CD4-positive, CD25-positive, alpha-beta regulatory T cell (primary cell): ENCODE results near the gene CCDC88A. TPM values are rescaled to one million over a fixed set of nuclear protein-coding genes. Genes with fewer than 3 reads are reported as not detected.
"Not testable (repeated sequence)": the region's sequence is repeated elsewhere in the genome, so short reads cannot be mapped to it uniquely, and the experiment has no call there.

Source experiments
- ATAC-seq, 2 donors: fragments of 150-1000 bp; cut with Tn5 transposase; one replicate each; pipeline ENCODE4 v1.10.0; 2021; ENCODE audit warnings: low read depth in 2 of 2, moderate number of reproducible peaks in 2 of 2, moderate library complexity in 1 of 2
- DNase-seq, 3 donors: peaks; one replicate each; pipeline versions ENCODE4 v3.0.0 to v3.0.0-alpha.2; 2012 to 2022; ENCODE audit warnings: mixed read lengths in 1 of 3
- H3K27ac ChIP-seq: one replicate; pipeline ENCODE4 v1.7.0; 2013; ENCODE audit warnings: mild to moderate bottlenecking, low read length; ENCODE audit not compliant: insufficient read depth, poor library complexity, severe bottlenecking
- H3K27me3 ChIP-seq: one replicate; pipeline ENCODE4 v1.7.0; 2013; ENCODE audit warnings: low read length; ENCODE audit not compliant: control insufficient read depth, insufficient read depth
- H3K36me3 ChIP-seq: one replicate; pipeline ENCODE4 v1.7.0; 2013; ENCODE audit warnings: mild to moderate bottlenecking, low read length, moderate library complexity; ENCODE audit not compliant: control insufficient read depth, insufficient read depth
- H3K4me1 ChIP-seq: 2 replicates; pipeline ENCODE4 v1.7.0; 2013; ENCODE audit warnings: mild to moderate bottlenecking, low read length; ENCODE audit not compliant: insufficient read depth, control insufficient read depth, poor library complexity, severe bottlenecking
- H3K4me3 ChIP-seq: one replicate; pipeline ENCODE4 v1.7.0; 2013; ENCODE audit warnings: low read depth, mild to moderate bottlenecking, low read length, moderate library complexity
- H3K9me3 ChIP-seq, 2 experiments: 1 replicate in 1 of 2; 2 replicates in 1 of 2; pipeline ENCODE4 v1.7.0; 2013; ENCODE audit warnings: low read length in 2 of 2, mild to moderate bottlenecking in 1 of 2, moderate library complexity in 1 of 2; ENCODE audit not compliant: control insufficient read depth in 2 of 2
- H3K27ac Mint-ChIP-seq, 3 donors: one replicate each; pipeline ENCODE4 v1.8.0; 2020 to 2022; ENCODE audit warnings: mild to moderate bottlenecking in 3 of 3, mixed read lengths in 3 of 3, moderate library complexity in 2 of 3
- H3K27me3 Mint-ChIP-seq: one replicate; pipeline ENCODE4 v1.8.0; 2022; ENCODE audit warnings: mild to moderate bottlenecking, mixed read lengths
- H3K36me3 Mint-ChIP-seq: one replicate; pipeline ENCODE4 v1.8.0; 2020; ENCODE audit warnings: mixed read lengths
- H3K4me1 Mint-ChIP-seq, 4 donors: one replicate each; pipeline ENCODE4 v1.8.0; 2020 to 2022; ENCODE audit warnings: mixed read lengths in 4 of 4, mild to moderate bottlenecking in 1 of 4
- H3K4me3 Mint-ChIP-seq, 4 donors: one replicate each; pipeline ENCODE4 v1.8.0; 2020 to 2022; ENCODE audit warnings: mild to moderate bottlenecking in 4 of 4, mixed read lengths in 4 of 4, moderate library complexity in 3 of 4
- H3K9me3 Mint-ChIP-seq, 7 donors: one replicate each; pipeline ENCODE4 v1.8.0; 2020 to 2022; ENCODE audit warnings: mixed read lengths in 7 of 7, mild to moderate bottlenecking in 3 of 7, moderate library complexity in 2 of 7
- polyA plus RNA-seq, 4 donors: library from polyadenylated mRNA; unstranded; fragments of 300-500 nt; fragmentation: Illumina TruSeq; gene quantifications; one replicate each; pipeline ENCODE4 v1.2.3, GENCODE V29; 2021
- total RNA-seq: library from RNA; stranded (reverse); gene quantifications from one replicate; pipeline ENCODE4 v1.2.3, GENCODE V29; 2022

Gene CCDC88A
- total and polyA plus RNA-seq, 5 donors from 2014 or later = 1.4 to 19.1 (median 2.5) TPM

GRCh38 chr2:55268907-55269644, 150.6 kb downstream of the CCDC88A start, which contains the start of gene MTIF2:
TSS of gene MTIF2 (minus strand) at chr2:55269231. CDS start at chr2:55263858, 5,373 bp downstream.
- peak within 1 kb of the TSS; percentile 97 for H3K4me3 ChIP-seq
- Mint-ChIP-seq H3K27me3 (peaks cover 8% of the 10 kb centered on the region), H3K4me1 (peaks cover 7 to 37% (median 21%) of the 10 kb centered on the region in 4 donors), H3K27ac (peak within 1 kb of the TSS; percentile 94 to 98 (median 98)), H3K36me3 (no peaks in the 10 kb centered on the region), H3K4me3 (peak within 1 kb of the TSS; percentile 95 to 99 (median 96)), H3K9me3 (no peaks in the 10 kb centered on the region)
- ATAC-seq (peak; percentile 87 to 88), DNase-seq (peak; percentile 77 to 93 (median 83))
- H3K36me3 ChIP-seq = peaks cover 4% of the 10 kb centered on the region
- no peaks in the 10 kb centered on the region for H3K27me3 ChIP-seq
- no peaks in the 10 kb centered on the region for H3K9me3 ChIP-seq
- peak within 1 kb of the TSS; percentile 84 for H3K27ac ChIP-seq
- H3K4me1 ChIP-seq = peaks cover 13% of the 10 kb centered on the region

GRCh38 chr2:55268288-55268906, 151.3 kb downstream of the CCDC88A start:
- peaks cover 13% of the 10 kb centered on the region for H3K4me1 ChIP-seq
- Mint-ChIP-seq H3K36me3 (peaks cover 6% of the 10 kb centered on the region), H3K4me3 (peak overlapping the region; percentile 95 to 99 (median 96)), H3K27me3 (peaks cover 7% of the 10 kb centered on the region), H3K4me1 (peaks cover 7 to 37% (median 21%) of the 10 kb centered on the region in 4 donors), H3K27ac (peak overlapping the region; percentile 94 to 98 (median 98)), H3K9me3 (no peaks in the 10 kb centered on the region)
- peak overlapping the region; percentile 97 for H3K4me3 ChIP-seq
- peaks cover 10% of the 10 kb centered on the region for H3K36me3 ChIP-seq
- H3K9me3 ChIP-seq = no peaks in the 10 kb centered on the region
- peak overlapping the region; percentile 84 for H3K27ac ChIP-seq
- no peaks in the 10 kb centered on the region for H3K27me3 ChIP-seq
- ATAC-seq (no peak), DNase-seq (no peak)

- not testable (repeated sequence) for H3K27ac ChIP-seq, H3K27ac Mint-ChIP-seq, H3K27me3 Mint-ChIP-seq, H3K27me3 ChIP-seq, H3K4me1 Mint-ChIP-seq, ATAC-seq, H3K9me3 ChIP-seq, H3K4me3 ChIP-seq, H3K4me1 ChIP-seq, DNase-seq, H3K4me3 Mint-ChIP-seq, H3K9me3 Mint-ChIP-seq
- peaks cover 22% of the 10 kb centered on the region for H3K36me3 Mint-ChIP-seq
- peaks cover 49% of the 10 kb centered on the region for H3K36me3 ChIP-seq
These were observed 160.1 kb downstream of the CCDC88A start for GRCh38 chr2:55259586-55259985.

- Histone ChIP-seq H3K9me3 (no peaks in the 10 kb centered on the region), H3K36me3 (peaks cover 56% of the 10 kb centered on the region), H3K4me3 (no peak overlapping the region), H3K4me1 (no peaks in the 10 kb centered on the region), H3K27ac (no peak overlapping the region), H3K27me3 (no peaks in the 10 kb centered on the region)
- peaks cover 0 to 6% (median 0%) of the 10 kb centered on the region in 4 donors for H3K4me1 Mint-ChIP-seq
- H3K27me3 Mint-ChIP-seq = no peaks in the 10 kb centered on the region
- ATAC-seq (no peak), DNase-seq (no peak)
- peaks cover 32% of the 10 kb centered on the region for H3K36me3 Mint-ChIP-seq
- no peaks in the 10 kb centered on the region for H3K9me3 Mint-ChIP-seq
- H3K4me3 Mint-ChIP-seq = no peak overlapping the region
- H3K27ac Mint-ChIP-seq = no peak overlapping the region
These were observed 166.8 kb downstream of the CCDC88A start for GRCh38 chr2:55252832-55253231.

GRCh38 chr2:55247025-55247424, 172.6 kb downstream of the CCDC88A start:
- no peak for DNase-seq
- Histone ChIP-seq H3K9me3 (no peaks in the 10 kb centered on the region), H3K4me1 (no peaks in the 10 kb centered on the region), H3K27me3 (no peaks in the 10 kb centered on the region), H3K4me3 (no peak overlapping the region), H3K36me3 (peaks cover 65% of the 10 kb centered on the region), H3K27ac (no peak overlapping the region)
- peaks cover 0 to 3% (median 0%) of the 10 kb centered on the region in 4 donors for H3K4me1 Mint-ChIP-seq
- no peaks in the 10 kb centered on the region for H3K27me3 Mint-ChIP-seq
- no peak for ATAC-seq
- no peaks in the 10 kb centered on the region for H3K9me3 Mint-ChIP-seq
- H3K27ac Mint-ChIP-seq = no peak overlapping the region
- H3K36me3 Mint-ChIP-seq = peaks cover 37% of the 10 kb centered on the region
- H3K4me3 Mint-ChIP-seq = no peak overlapping the region

- peaks cover 35% of the 10 kb centered on the region for H3K36me3 Mint-ChIP-seq
- no peak overlapping the region for H3K27ac Mint-ChIP-seq
- DNase-seq (no peak), ATAC-seq (no peak)
- Histone ChIP-seq H3K27me3 (no peaks in the 10 kb centered on the region), H3K27ac (no peak overlapping the region), H3K36me3 (peaks cover 60% of the 10 kb centered on the region), H3K4me1 (no peaks in the 10 kb centered on the region), H3K4me3 (no peak overlapping the region), H3K9me3 (no peaks in the 10 kb centered on the region)
- H3K4me1 Mint-ChIP-seq = peaks cover 0 to 3% (median 0%) of the 10 kb centered on the region in 4 donors
- no peaks in the 10 kb centered on the region for H3K9me3 Mint-ChIP-seq
- H3K4me3 Mint-ChIP-seq = no peak overlapping the region
- no peaks in the 10 kb centered on the region for H3K27me3 Mint-ChIP-seq
These were observed 174.2 kb downstream of the CCDC88A start for GRCh38 chr2:55245411-55245810.

GRCh38 chr2:55242617-55243016, 177.0 kb downstream of the CCDC88A start:
- Histone ChIP-seq H3K27me3 (no peaks in the 10 kb centered on the region), H3K9me3 (no peaks in the 10 kb centered on the region), H3K36me3 (peaks cover 49% of the 10 kb centered on the region), H3K4me3 (no peak overlapping the region), H3K27ac (no peak overlapping the region), H3K4me1 (peaks cover 4% of the 10 kb centered on the region)
- no peaks in the 10 kb centered on the region for H3K27me3 Mint-ChIP-seq
- ATAC-seq (no peak), DNase-seq (no peak)
- H3K9me3 Mint-ChIP-seq = no peaks in the 10 kb centered on the region
- no peak overlapping the region for H3K4me3 Mint-ChIP-seq
- peak overlapping the region in 1 of 3 donors; percentile 21 for H3K27ac Mint-ChIP-seq
- peaks cover 33% of the 10 kb centered on the region for H3K36me3 Mint-ChIP-seq
- H3K4me1 Mint-ChIP-seq = peaks cover 6 to 10% (median 9%) of the 10 kb centered on the region in 4 donors
